ENCODE measurements around the gene SORL1.
A peak's percentile ranks its signal among the peaks of the same experiment; 100 is the strongest.
"Not testable (repeated sequence)": the region's sequence is repeated elsewhere in the genome, so short reads cannot be mapped to it uniquely, and the experiment has no call there.

SORL1 gene

GRCh38 chr11:121451986-121452608 lies at the start of gene SORL1:
Gene SORL1 (plus strand): TSS chr11:121452314. CDS start chr11:121452332, 18 bp downstream.
- DNase-seq (ENCODE audit: low read depth in 2 of 2): peak in 1 of 2 donors; percentile 68

GRCh38 chr11:121405646-121406045 lies 46.5 kb upstream of the SORL1 start:
- DNase-seq (ENCODE audit: low read depth in 2 of 2): no peak

GRCh38 chr11:121406291-121406690 lies 45.8 kb upstream of the SORL1 start:
- no peak for DNase-seq (ENCODE audit: low read depth in 2 of 2)

GRCh38 chr11:121408830-121409229 lies 43.3 kb upstream of the SORL1 start:
- no peak for DNase-seq (ENCODE audit: low read depth in 2 of 2)

- DNase-seq (ENCODE audit: low read depth in 2 of 2): not testable (repeated sequence)
These were observed 42.1 kb upstream of the SORL1 start for GRCh38 chr11:121410041-121410440.

GRCh38 chr11:121411330-121411729 lies 40.8 kb upstream of the SORL1 start:
- DNase-seq (ENCODE audit: low read depth in 2 of 2): not testable (repeated sequence)

- DNase-seq (ENCODE audit: low read depth in 2 of 2): no peak
These were observed 40.0 kb upstream of the SORL1 start for GRCh38 chr11:121412000-121412587.

- no peak for DNase-seq (ENCODE audit: low read depth in 2 of 2)
These were observed 39.3 kb upstream of the SORL1 start for GRCh38 chr11:121412711-121413415.

GRCh38 chr11:121414141-121414913 lies 37.8 kb upstream of the SORL1 start:
- DNase-seq (ENCODE audit: low read depth in 2 of 2): no peak

GRCh38 chr11:121415856-121416255 lies 36.3 kb upstream of the SORL1 start:
- no peak for DNase-seq (ENCODE audit: low read depth in 2 of 2)

GRCh38 chr11:121417055-121417551 lies 35.0 kb upstream of the SORL1 start:
- peak; percentile 5 to 7 for DNase-seq (ENCODE audit: low read depth in 2 of 2)

GRCh38 chr11:121417607-121418006 lies 34.5 kb upstream of the SORL1 start:
- DNase-seq (ENCODE audit: low read depth in 2 of 2): no peak

- peak; percentile 30 to 38 for DNase-seq (ENCODE audit: low read depth in 2 of 2)
These were observed 33.4 kb upstream of the SORL1 start for GRCh38 chr11:121418625-121419114.

GRCh38 chr11:121419836-121420235 lies 32.3 kb upstream of the SORL1 start:
- no peak for DNase-seq (ENCODE audit: low read depth in 2 of 2)

- DNase-seq (ENCODE audit: low read depth in 2 of 2): no peak
These were observed 31.7 kb upstream of the SORL1 start for GRCh38 chr11:121420398-121420797.

- no peak for DNase-seq (ENCODE audit: low read depth in 2 of 2)
These were observed 30.8 kb upstream of the SORL1 start for GRCh38 chr11:121421149-121421901.

GRCh38 chr11:121422675-121423074 lies 29.4 kb upstream of the SORL1 start:
- no peak for DNase-seq (ENCODE audit: low read depth in 2 of 2)

- no peak for DNase-seq (ENCODE audit: low read depth in 2 of 2)
These were observed 26.3 kb upstream of the SORL1 start for GRCh38 chr11:121425828-121426227.

GRCh38 chr11:121426476-121427399 lies 25.4 kb upstream of the SORL1 start:
- peak in 1 of 2 donors; percentile 44 for DNase-seq (ENCODE audit: low read depth in 2 of 2)

GRCh38 chr11:121427400-121427744 lies 24.7 kb upstream of the SORL1 start:
- DNase-seq (ENCODE audit: low read depth in 2 of 2): no peak
